Suprapubic skin (tissue), 4 donors: ENCODE results near the gene PKD2L1. TPM values are rescaled to one million over a fixed set of nuclear protein-coding genes. Genes with fewer than 3 reads are reported as not detected.

Source experiments
- DNase-seq, 2 donors: peaks; one replicate each; pipeline ENCODE4 v3.0.0-alpha.2; 2019; ENCODE audit warnings: low spot score in 2 of 2
- H3K27ac ChIP-seq: fragments of 200-600 bp; sonication (generic); one replicate; pipeline ENCODE4 v1.5.1; 2019
- H3K27me3 ChIP-seq: fragments of 200-600 bp; sonication (generic); one replicate; pipeline ENCODE4 v1.5.1; 2019
- H3K36me3 ChIP-seq: fragments of 200-600 bp; sonication (generic); one replicate; pipeline ENCODE4 v1.5.1; 2019
- H3K4me1 ChIP-seq: fragments of 200-600 bp; sonication (generic); one replicate; pipeline ENCODE4 v1.5.1; 2019
- H3K4me3 ChIP-seq: fragments of 200-600 bp; sonication (generic); one replicate; pipeline ENCODE4 v1.5.1; 2019; ENCODE audit warnings: mild to moderate bottlenecking
- H3K9me3 ChIP-seq: fragments of 200-600 bp; sonication (generic); one replicate; pipeline ENCODE4 v1.5.1; 2019
- CTCF ChIP-seq, 2 donors: fragments of 200-600 bp in 1 of 2; fragments of 450-650 bp in 1 of 2; sonication (generic) in 1 of 2; IDR thresholded peaks; one replicate each; pipeline ENCODE4 v1.5.1; 2016 to 2019; ENCODE audit warnings: antibody characterized with exemption in 2 of 2, mild to moderate bottlenecking in 1 of 2, moderate library complexity in 1 of 2
- EP300 ChIP-seq: sonication (generic); formaldehyde crosslinking; IDR thresholded peaks from one replicate; pipeline ENCODE4 v1.6.1; 2017; ENCODE audit warnings: antibody characterized with exemption
- POLR2A ChIP-seq, 2 donors: fragments of 450-650 bp; IDR thresholded peaks; one replicate each; pipeline ENCODE4 v1.6.1; 2017; ENCODE audit warnings: antibody characterized with exemption in 2 of 2, mild to moderate bottlenecking in 2 of 2, moderate library complexity in 2 of 2
- POLR2AphosphoS5 ChIP-seq, 3 donors: sonication (generic); formaldehyde crosslinking; IDR thresholded peaks; one replicate each; pipeline ENCODE4 v1.6.1; 2017; ENCODE audit warnings: antibody characterized with exemption in 3 of 3
- WGBS: methylation state at CpG from one replicate; pipeline ENCODE4 v1.1.5; 2018; 5-methylcytosine and 5-hydroxymethylcytosine counted together
- total RNA-seq, 4 donors: library from RNA; depleted of rRNA; stranded (reverse); fragments of >200 nt; gene quantifications; one replicate each; pipeline ENCODE4 v1.1.0, GENCODE V29; 2016

Gene PKD2L1
- total RNA-seq, 4 donors from 2014 or later = not detected

- H3K4me1 ChIP-seq = no peaks in the 10 kb centered on the region
- no peak overlapping the region for H3K27ac ChIP-seq
- no peak for DNase-seq
- H3K4me3 ChIP-seq = no peak overlapping the region
- H3K9me3 ChIP-seq = no peaks in the 10 kb centered on the region
- TF ChIP-seq CTCF (IDR thresholded peaks at IDR 0.05) (no peak), EP300 (no peak), POLR2A (IDR thresholded peaks at IDR 0.05) (no peak), POLR2AphosphoS5 (IDR thresholded peaks at IDR 0.05) (no peak)
- no peaks in the 10 kb centered on the region for H3K27me3 ChIP-seq
- 94% methylated on average over 5 of the region's 5 CpGs for WGBS
- peaks cover 92% of the 10 kb centered on the region for H3K36me3 ChIP-seq
Measured at GRCh38 chr10:100253041-100253440, 77.0 kb downstream of the PKD2L1 start.

- Histone ChIP-seq H3K4me3 (no peak overlapping the region), H3K27me3 (no peaks in the 10 kb centered on the region), H3K27ac (no peak overlapping the region), H3K4me1 (no peaks in the 10 kb centered on the region), H3K36me3 (peaks cover 90% of the 10 kb centered on the region), H3K9me3 (no peaks in the 10 kb centered on the region)
- WGBS = 96% methylated on average over 7 of the region's 7 CpGs
- no peak for DNase-seq
- TF ChIP-seq CTCF (IDR thresholded peaks at IDR 0.05) (no peak), POLR2A (IDR thresholded peaks at IDR 0.05) (no peak), POLR2AphosphoS5 (IDR thresholded peaks at IDR 0.05) (no peak), EP300 (no peak)
Measured at GRCh38 chr10:100248820-100249219, 81.2 kb downstream of the PKD2L1 start.

DNA sequence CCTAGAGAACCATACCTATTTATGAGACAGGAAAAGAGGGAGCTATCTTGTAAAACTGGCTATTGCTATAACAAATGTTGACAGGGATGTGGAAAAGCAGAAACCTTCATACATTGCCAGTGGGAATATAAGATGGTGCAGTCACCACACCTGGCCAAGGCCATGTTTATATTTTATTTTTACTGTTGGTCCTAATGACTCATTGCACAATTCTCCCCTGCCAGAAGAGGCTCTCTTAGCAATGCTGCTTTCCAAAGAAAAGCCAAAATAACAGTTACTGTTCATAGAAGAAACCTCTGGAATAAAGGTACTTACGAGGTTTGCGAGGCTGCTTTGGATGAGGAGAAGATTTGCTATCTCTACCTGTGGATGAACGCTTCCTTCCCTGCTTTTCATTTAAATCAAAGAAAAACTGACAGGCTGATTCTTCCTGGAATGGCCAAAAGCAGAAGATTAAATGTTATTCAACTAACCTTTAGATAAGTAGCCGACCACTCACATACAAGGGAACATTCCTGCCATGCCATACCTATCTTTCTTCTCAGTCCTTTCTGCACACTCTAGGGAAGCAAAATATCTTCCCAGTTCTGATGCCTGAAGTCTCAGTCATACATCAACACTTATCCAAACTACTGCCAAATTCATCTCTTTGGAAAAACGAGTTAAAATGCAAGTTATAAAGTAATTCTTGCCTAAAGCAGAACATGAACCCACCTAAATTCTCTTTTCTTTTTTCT lies 84.4 kb downstream of the PKD2L1 start:
- peaks cover 92% of the 10 kb centered on the region for H3K36me3 ChIP-seq

DNA sequence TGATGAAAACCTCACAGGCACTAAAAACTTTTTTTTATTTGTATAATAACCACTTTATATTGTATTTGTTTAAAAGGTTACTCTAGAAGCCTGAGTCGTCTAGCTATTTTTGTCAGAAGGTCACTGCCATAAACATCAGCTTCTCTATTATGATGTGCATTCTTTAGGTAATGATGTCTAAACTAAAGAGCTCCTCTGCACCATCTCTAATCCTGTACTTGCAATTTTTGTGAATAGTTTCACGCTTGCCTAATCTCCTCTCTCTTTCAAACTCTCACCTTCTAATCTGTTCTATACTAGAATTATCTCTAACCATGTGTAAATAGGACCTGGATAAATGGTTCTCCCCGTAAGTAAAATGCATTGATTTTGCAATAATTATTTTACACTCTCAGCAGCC lies 90.2 kb downstream of the PKD2L1 start:
- Histone ChIP-seq H3K27ac (no peak overlapping the region), H3K9me3 (no peaks in the 10 kb centered on the region), H3K27me3 (no peaks in the 10 kb centered on the region), H3K4me3 (no peak overlapping the region), H3K36me3 (peaks cover 94% of the 10 kb centered on the region), H3K4me1 (no peaks in the 10 kb centered on the region)
- WGBS = 96% methylated on average over 3 of the region's 3 CpGs
- no peak for TF ChIP-seq POLR2A (IDR thresholded peaks at IDR 0.05)
- no peak for DNase-seq

More for the DNA sequence above, 84.4 kb downstream of the PKD2L1 start:
- H3K4me1 ChIP-seq = no peaks in the 10 kb centered on the region
- TF ChIP-seq POLR2AphosphoS5 (IDR thresholded peaks at IDR 0.05) (no peak), EP300 (no peak), POLR2A (IDR thresholded peaks at IDR 0.05) (no peak), CTCF (IDR thresholded peaks at IDR 0.05) (no peak)
- DNase-seq = no peak
- no peak overlapping the region for H3K4me3 ChIP-seq
- WGBS = 92% methylated on average over 5 of the region's 5 CpGs
- H3K9me3 ChIP-seq = no peaks in the 10 kb centered on the region
- H3K27me3 ChIP-seq = no peaks in the 10 kb centered on the region
- H3K27ac ChIP-seq = no peak overlapping the region

DNA sequence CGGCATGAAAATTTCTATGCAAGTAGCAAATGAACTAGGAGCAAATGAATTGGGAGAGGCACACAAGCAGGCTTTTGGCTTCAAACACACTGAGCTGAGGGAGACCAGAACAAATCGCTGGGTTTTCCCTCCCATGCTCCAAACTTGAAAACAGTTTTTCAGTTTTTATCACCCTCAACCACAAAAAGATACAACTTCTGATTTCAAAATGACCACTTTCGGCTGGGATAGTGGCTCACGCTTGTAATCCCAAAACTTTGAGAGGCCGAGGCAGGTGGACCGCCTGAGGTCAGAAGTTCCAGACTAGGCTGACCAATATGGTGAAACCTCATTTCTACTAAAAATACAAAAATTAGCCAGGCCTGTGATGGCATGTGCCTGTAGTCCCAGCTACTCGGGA lies 91.6 kb downstream of the PKD2L1 start:
- no peak for DNase-seq
- WGBS = 97% methylated on average over 7 of the region's 7 CpGs
- TF ChIP-seq EP300 (no peak), POLR2A (IDR thresholded peaks at IDR 0.05) (no peak), CTCF (IDR thresholded peaks at IDR 0.05) (no peak), POLR2AphosphoS5 (IDR thresholded peaks at IDR 0.05) (no peak)
- no peak overlapping the region for H3K4me3 ChIP-seq
- H3K27ac ChIP-seq = no peak overlapping the region
- no peaks in the 10 kb centered on the region for H3K9me3 ChIP-seq
- peaks cover 94% of the 10 kb centered on the region for H3K36me3 ChIP-seq
- no peaks in the 10 kb centered on the region for H3K27me3 ChIP-seq
- no peaks in the 10 kb centered on the region for H3K4me1 ChIP-seq

Other genes starting within 250 kb of the PKD2L1 start
- not detected for gene CPN1, start 248.4 kb downstream of the PKD2L1 start, total RNA-seq
- 10 to 100 TPM; 23.3 to 38.2 (median 27.9) TPM for gene ERLIN1, start 144.2 kb downstream of the PKD2L1 start, total RNA-seq
- 10 to 100 TPM; 11.3 to 15.4 (median 13.9) TPM for gene CHUK, start 100.6 kb downstream of the PKD2L1 start, total RNA-seq
- gene CWF19L1, start 62.6 kb downstream of the PKD2L1 start, total RNA-seq = 10 to 100 TPM; 14.3 to 27.9 (median 22.6) TPM
- gene BLOC1S2, start 43.5 kb downstream of the PKD2L1 start, total RNA-seq = 10 to 100 TPM; 11.7 to 49.6 (median 36.2) TPM
- 10 to 100 TPM; 24.3 to 53.9 (median 49.7) TPM for gene SCD, start 17.0 kb upstream of the PKD2L1 start, total RNA-seq
- under 1 TPM in 1 of 4 donors, not detected in 3; 0.34 TPM for gene WNT8B, start 132.8 kb upstream of the PKD2L1 start, total RNA-seq
- gene SEC31B, start 189.6 kb upstream of the PKD2L1 start, total RNA-seq = 10 to 100 TPM in 3 of 4 donors, 1 to 10 TPM in 1; 9.3 to 36.9 (median 12.7) TPM
- 100 to 1,000 TPM; 156 to 176 (median 164) TPM for gene NDUFB8, start 199.6 kb upstream of the PKD2L1 start, total RNA-seq
- 10 to 100 TPM; 13.5 to 43.5 (median 22.1) TPM for gene HIF1AN, start 205.7 kb upstream of the PKD2L1 start, total RNA-seq